Activated T-helper 9 cell treated with anti-CD3 and anti-CD28 coated beads, Interleukin-2, amount 50 U/mL, for 16 hours (primary cell): ENCODE data around the gene GAS1.

ENCODE experiments used
- DNase-seq: peaks from one replicate; pipeline ENCODE4 v3.0.0-alpha.2; 2020; ENCODE audit warnings: low read depth

The GAS1 gene

GRCh38 chr9:86962692-86963091 lies 15.4 kb upstream of the GAS1 start:
- DNase-seq: no peak

GRCh38 chr9:86960938-86961337 lies 13.6 kb upstream of the GAS1 start:
- no peak for DNase-seq

- DNase-seq: no peak
Observed at GRCh38 chr9:86958203-86958602, 10.9 kb upstream of the GAS1 start.

- DNase-seq: no peak
Observed at GRCh38 chr9:86955561-86955960, 8.3 kb upstream of the GAS1 start.

- no peak for DNase-seq
Observed at GRCh38 chr9:86955042-86955441, 7.7 kb upstream of the GAS1 start.

- no peak for DNase-seq
Observed at GRCh38 chr9:86953181-86953580, 5.9 kb upstream of the GAS1 start.

GRCh38 chr9:86948074-86948929 lies 996 bp upstream of the GAS1 start:
- DNase-seq: peak; percentile 63

GRCh38 chr9:86946201-86947145 lies 833 bp downstream of the GAS1 start:
- peak; percentile 49 for DNase-seq

GRCh38 chr9:86945728-86946200 lies 1.5 kb downstream of the GAS1 start:
- no peak for DNase-seq

- DNase-seq: no peak
Observed at GRCh38 chr9:86944796-86945727, 2.2 kb downstream of the GAS1 start.

GRCh38 chr9:86943201-86944113 lies 3.8 kb downstream of the GAS1 start:
- DNase-seq: no peak

- DNase-seq: no peak
Observed at GRCh38 chr9:86942281-86943200, 4.8 kb downstream of the GAS1 start.

GRCh38 chr9:86941197-86941596 lies 6.1 kb downstream of the GAS1 start:
- DNase-seq: no peak

- DNase-seq: no peak
Observed at GRCh38 chr9:86940774-86941173, 6.5 kb downstream of the GAS1 start.

- no peak for DNase-seq
Observed at GRCh38 chr9:86939891-86940290, 7.4 kb downstream of the GAS1 start.

- no peak for DNase-seq
Observed at GRCh38 chr9:86939321-86939720, 8.0 kb downstream of the GAS1 start.

GRCh38 chr9:86938780-86939179 lies 8.5 kb downstream of the GAS1 start:
- DNase-seq: no peak

- DNase-seq: no peak
Observed at GRCh38 chr9:86926145-86926544, 21.2 kb downstream of the GAS1 start.

- DNase-seq: no peak
Observed at GRCh38 chr9:86925686-86926085, 21.6 kb downstream of the GAS1 start.

GRCh38 chr9:86924206-86924605 lies 23.1 kb downstream of the GAS1 start:
- no peak for DNase-seq
